ENCODE measurements around the gene DGKI. TPM values are rescaled to one million over a fixed set of nuclear protein-coding genes. Genes with fewer than 3 reads are reported as not detected.

Gene DGKI
- total RNA-seq, 1 experiment from 2014 or later: 0.55 TPM

DNA sequence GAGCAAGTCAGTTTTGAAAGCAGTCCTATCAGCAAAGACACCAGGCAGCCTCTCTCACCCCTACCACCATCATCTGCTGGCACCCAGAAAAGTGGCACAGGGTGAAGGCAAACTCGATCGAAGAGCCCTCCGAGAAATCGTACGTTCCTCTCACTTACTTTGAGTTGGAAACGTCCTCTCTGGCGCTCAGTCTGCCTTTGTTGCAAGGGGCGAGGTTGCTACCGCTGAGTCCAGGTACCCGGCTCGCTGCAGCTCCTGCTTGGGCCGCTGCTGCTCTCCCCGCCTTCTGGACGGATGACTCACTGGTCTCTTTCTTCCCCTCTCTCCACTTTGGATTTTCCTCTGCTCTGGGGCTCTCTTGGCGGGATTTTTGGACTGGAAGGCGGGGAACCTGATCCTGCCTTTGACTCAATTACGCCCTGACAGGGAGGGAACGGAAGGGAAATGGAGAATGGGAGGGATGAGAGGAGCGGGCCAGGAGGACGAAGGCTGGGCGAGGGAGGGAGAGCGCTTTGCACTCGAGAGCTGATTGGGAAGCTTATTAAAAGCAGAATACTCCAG lies 503.4 kb downstream of the DGKI start, which contains the start of gene PTN:
TSS of gene PTN (minus strand) at position 453 of the 561 bp plus-strand sequence. CDS start 88,760 bp downstream, outside the sequence.
- H3K9ac ChIP-seq (ENCODE audit: extremely low read depth, insufficient read length, low read length): peak within 1 kb of the TSS; percentile 72
- no peak within 1 kb of the TSS for H4K91ac ChIP-seq (ENCODE audit: insufficient read length, low read depth, low read length)
- H3K4ac ChIP-seq (ENCODE audit: low read depth, low read length): no peak within 1 kb of the TSS
- no peaks in the 10 kb centered on the region for H3K27me3 ChIP-seq (ENCODE audit: insufficient read depth, low read length)
- no CpG with 5 or more reads among the region's 23 CpGs for WGBS (ENCODE audit: extremely low coverage, insufficient read length, low lambda C conversion rate)
- H3K27ac ChIP-seq (ENCODE audit: insufficient read length, low read depth, low read length): no peak within 1 kb of the TSS
- peaks cover 47 to 52% of the 10 kb centered on the region in 2 experiments for H3K4me1 Mint-ChIP-seq
- peaks cover 15% of the 10 kb centered on the region for H3K23me2 ChIP-seq (ENCODE audit: insufficient read length, low read depth, low read length, poor library complexity, severe bottlenecking)
- no peaks in the 10 kb centered on the region for H3K9me3 Mint-ChIP-seq
- no peak within 1 kb of the TSS for H2BK20ac ChIP-seq (ENCODE audit: low read depth, low read length, poor library complexity, severe bottlenecking)
- peaks cover 0 to 9% (median 0%) of the 10 kb centered on the region in 3 experiments; a peak in 3 of 7 replicates for H3K36me3 Mint-ChIP-seq (ENCODE audit: insufficient read depth in 1 of 3, low read depth in 3 of 3)
- peak within 1 kb of the TSS; percentile 27 to 87 (median 85) for H3K27ac Mint-ChIP-seq
- no peak within 1 kb of the TSS for H2BK12ac ChIP-seq (ENCODE audit: insufficient read length, low read depth, low read length)
- H3K18ac ChIP-seq (ENCODE audit: insufficient read length, low read depth, low read length): peak within 1 kb of the TSS; percentile 47
- no peak within 1 kb of the TSS for H3T11ph ChIP-seq (ENCODE audit: low read length)
- TF ChIP-seq, protein P1, sequence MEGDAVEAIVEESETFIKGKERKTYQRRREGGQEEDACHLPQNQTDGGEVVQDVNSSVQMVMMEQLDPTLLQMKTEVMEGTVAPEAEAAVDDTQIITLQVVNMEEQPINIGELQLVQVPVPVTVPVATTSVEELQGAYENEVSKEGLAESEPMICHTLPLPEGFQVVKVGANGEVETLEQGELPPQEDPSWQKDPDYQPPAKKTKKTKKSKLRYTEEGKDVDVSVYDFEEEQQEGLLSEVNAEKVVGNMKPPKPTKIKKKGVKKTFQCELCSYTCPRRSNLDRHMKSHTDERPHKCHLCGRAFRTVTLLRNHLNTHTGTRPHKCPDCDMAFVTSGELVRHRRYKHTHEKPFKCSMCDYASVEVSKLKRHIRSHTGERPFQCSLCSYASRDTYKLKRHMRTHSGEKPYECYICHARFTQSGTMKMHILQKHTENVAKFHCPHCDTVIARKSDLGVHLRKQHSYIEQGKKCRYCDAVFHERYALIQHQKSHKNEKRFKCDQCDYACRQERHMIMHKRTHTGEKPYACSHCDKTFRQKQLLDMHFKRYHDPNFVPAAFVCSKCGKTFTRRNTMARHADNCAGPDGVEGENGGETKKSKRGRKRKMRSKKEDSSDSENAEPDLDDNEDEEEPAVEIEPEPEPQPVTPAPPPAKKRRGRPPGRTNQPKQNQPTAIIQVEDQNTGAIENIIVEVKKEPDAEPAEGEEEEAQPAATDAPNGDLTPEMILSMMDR (conservative IDR thresholded peaks at IDR 0.05): no peak
- no peak within 1 kb of the TSS for H3K56ac ChIP-seq (ENCODE audit: insufficient read length, low read depth, low read length)
- H3K79me2 ChIP-seq (ENCODE audit: insufficient read depth, low read length): no peaks in the 10 kb centered on the region
- H3K27me3 Mint-ChIP-seq (ENCODE audit: low read depth): peaks cover 22% of the 10 kb centered on the region
- no peak within 1 kb of the TSS for H2BK120ac ChIP-seq (ENCODE audit: low read depth, low read length, poor library complexity, severe bottlenecking)
- H3K4me3 Mint-ChIP-seq: peak within 1 kb of the TSS; percentile 74 to 89
- no peak within 1 kb of the TSS for H2BK15ac ChIP-seq (ENCODE audit: low read depth, low read length)
- DNase-seq: peak; percentile 76
- no peak within 1 kb of the TSS for H4K8ac ChIP-seq (replicated peaks; ENCODE audit: insufficient read length, low read depth, low read length)
- H2AK5ac ChIP-seq (ENCODE audit: insufficient read length, low read length): no peak within 1 kb of the TSS
- no peak within 1 kb of the TSS for H3K23ac ChIP-seq (ENCODE audit: insufficient read length, low read depth, low read length)
- no peaks in the 10 kb centered on the region for H4K20me1 ChIP-seq (ENCODE audit: control insufficient read depth, insufficient read depth, insufficient read length)
- peak within 1 kb of the TSS; percentile 86 for H2AFZ ChIP-seq (ENCODE audit: low read length)
- no peaks in the 10 kb centered on the region; the same call in 1 of the 2 replicates for H3K4me1 ChIP-seq (ENCODE audit: insufficient read depth, low read length)
- H2BK5ac ChIP-seq (ENCODE audit: insufficient read length, low read length): no peak within 1 kb of the TSS
- H3K79me1 ChIP-seq (ENCODE audit: insufficient read depth, low read depth, low read length, poor library complexity, severe bottlenecking): no peaks in the 10 kb centered on the region
- H4K5ac ChIP-seq (ENCODE audit: insufficient read length, low read depth, low read length): no peak within 1 kb of the TSS
- H3K14ac ChIP-seq (ENCODE audit: insufficient read depth, low read length): peak within 1 kb of the TSS; percentile 43; the same call in 1 of the 2 replicates
- peak within 1 kb of the TSS; percentile 88 for H3K4me2 ChIP-seq (ENCODE audit: insufficient read depth, insufficient read length, low read length)
- no peaks in the 10 kb centered on the region for H3K9me3 ChIP-seq (ENCODE audit: control insufficient read depth, low read depth, low read length)
